HCT116 (cell line): Measurements from ENCODE around the gene NTSR2.

Experiments used
- CTCF ChIP-seq, 3 experiments: fragments of 200-600 bp in 1 of 3; sonication (generic) in 1 of 3; IDR thresholded peaks in 2 of 3; conservative IDR thresholded peaks in 1 of 3; 2 replicates each; pipeline ENCODE4 v1.5.1; 2012 to 2017; ENCODE audit warnings: low read depth in 2 of 3, low read length in 2 of 3, antibody characterized with exemption in 1 of 3, borderline replicate concordance in 1 of 3, control low read depth in 1 of 3, mild to moderate bottlenecking in 1 of 3, mixed read lengths in 1 of 3, mixed run types in 1 of 3, moderate library complexity in 1 of 3; ENCODE audit not compliant: insufficient read depth in 1 of 3
- ELF1 ChIP-seq: IDR thresholded peaks from 2 replicates; pipeline ENCODE4 v1.6.1; 2012; ENCODE audit warnings: low read depth, borderline replicate concordance
- EZH2 ChIP-seq: fragments of 200-600 bp; sonication (generic); IDR thresholded peaks from 2 replicates; pipeline ENCODE4 v1.6.1; 2017; ENCODE audit warnings: antibody characterized with exemption, mixed run types
- EZH2phosphoT487 ChIP-seq: fragments of 200-600 bp; IDR thresholded peaks from 2 replicates; pipeline ENCODE4 v1.6.1; 2018; ENCODE audit warnings: antibody characterized with exemption, borderline replicate concordance
- POLR2A ChIP-seq: IDR thresholded peaks from 2 replicates; pipeline ENCODE4 v1.7.0; 2011; ENCODE audit warnings: borderline replicate concordance; ENCODE audit not compliant: insufficient read depth, insufficient read length; ENCODE audit errors: extremely low read depth
- RAD21 ChIP-seq: IDR thresholded peaks from 2 replicates; pipeline ENCODE4 v1.6.1; 2012; ENCODE audit warnings: low read depth, mild to moderate bottlenecking
- ZNF274 ChIP-seq: fragments of 200-500 bp; sonication (Bioruptor generic); IDR thresholded peaks from 2 replicates; pipeline ENCODE4 v1.6.1; 2014; ENCODE audit warnings: mild to moderate bottlenecking, low read depth, low read length, inconsistent platforms

DNA sequence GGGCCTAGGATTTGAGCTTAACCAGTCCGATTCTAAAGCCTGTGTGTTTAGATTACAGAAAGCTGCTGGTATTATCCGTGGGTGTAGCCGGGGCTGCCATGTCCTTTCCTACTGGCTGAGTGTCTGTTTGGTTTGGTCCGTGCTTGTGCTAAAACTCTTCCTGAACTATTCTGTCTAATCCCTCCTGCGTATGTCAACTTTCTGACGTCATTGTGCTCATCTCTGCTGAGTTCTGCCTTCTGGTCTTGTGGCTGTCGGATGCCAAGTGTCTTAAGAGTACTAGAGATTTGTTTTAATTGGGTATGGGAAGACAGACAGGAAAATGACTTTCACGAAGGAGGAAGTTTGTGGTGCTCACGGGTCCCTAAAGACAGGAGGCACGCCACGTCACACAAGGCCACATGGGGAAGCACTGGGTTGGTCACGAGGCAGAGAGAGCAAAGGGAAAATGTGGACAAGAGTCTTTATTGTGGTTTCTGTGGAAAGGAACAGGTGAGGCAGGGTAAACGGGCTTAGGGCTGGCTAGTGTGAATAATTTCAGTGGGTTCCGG, 31.8 kb upstream of the NTSR2 start:
- no peak for TF ChIP-seq EZH2phosphoT487
- TF ChIP-seq CTCF (IDR thresholded peaks at IDR 0.05 in 2 of 3, conservative IDR thresholded peaks at IDR 0.05 in 1 of 3; ENCODE audit: borderline replicate concordance in 1 of 3, insufficient read depth in 1 of 3, low read depth in 2 of 3, low read length in 2 of 3): no peak
- TF ChIP-seq ELF1: no peak
- no peak for TF ChIP-seq ZNF274
- no peak for TF ChIP-seq POLR2A
- TF ChIP-seq EZH2: no peak
- no peak for TF ChIP-seq RAD21
